Endothelial cell of umbilical vein (primary cell): ENCODE measurements around the gene TFIP11. TPM values are rescaled to one million over a fixed set of nuclear protein-coding genes. Genes with fewer than 3 reads are reported as not detected.

ENCODE experiments used
- BruUV-seq: library from RNA; stranded (reverse); fragments of 400-500 nt; replicated peaks from 2 replicates; lab custom pipeline; 2021; lab: Mats Ljungman, UMichigan
- CTCF ChIA-PET: fragments of 300-600, 350-600 bp; sonication (Branson Sonifier 250); formaldehyde crosslinking; loops from one replicate; lab custom pipeline; 2021; ENCODE audit warnings: antibody characterized with exemption, inconsistent platforms; lab: Charles Lee
- POLR2A ChIA-PET: fragments of 300-600, 350-600 bp; sonication (Branson Sonifier 250); formaldehyde crosslinking; loops from one replicate; lab custom pipeline; 2021; ENCODE audit warnings: antibody characterized with exemption, inconsistent platforms; lab: Charles Lee
- DNase-seq: peaks from one replicate; pipeline ENCODE4 v3.0.0-alpha.2; 2011; ENCODE audit warnings: low read depth, low spot score
- FAIRE-seq: peaks from 2 replicates; lab custom pipeline; 2011; peaks lifted over from hg19 to GRCh38; lab: Jason Lieb, UNC
- H2AFZ ChIP-seq: 2 replicates; pipeline ENCODE4 v1.6.0; 2012; ENCODE audit warnings: low read depth, low read length, control low read depth, inconsistent platforms
- H3K27ac ChIP-seq: 2 replicates; pipeline ENCODE4 v1.5.1; 2011; ENCODE audit warnings: low read depth, mild to moderate bottlenecking, control low read depth, low read length, moderate library complexity; ENCODE audit not compliant: insufficient read depth
- H3K27me3 ChIP-seq, 2 experiments: 2 replicates each; pipeline versions ENCODE4 v1.6.0 to v1.6.1; 2011; ENCODE audit warnings: low read length in 2 of 2, mixed read lengths in 1 of 2; ENCODE audit not compliant: control insufficient read depth in 2 of 2, insufficient read depth in 2 of 2
- H3K36me3 ChIP-seq, 2 experiments: 2 replicates in 1 of 2; 3 replicates in 1 of 2; pipeline ENCODE4 v1.5.1; 2011; ENCODE audit warnings: low read length in 2 of 2, mild to moderate bottlenecking in 1 of 2, moderate library complexity in 1 of 2; ENCODE audit not compliant: control insufficient read depth in 2 of 2, insufficient read depth in 2 of 2; ENCODE audit errors: extremely low read depth in 1 of 2
- H3K4me1 ChIP-seq: 3 replicates; pipeline ENCODE4 v1.5.1; 2011; ENCODE audit warnings: mild to moderate bottlenecking, low read length; ENCODE audit not compliant: control insufficient read depth, insufficient read depth; ENCODE audit errors: extremely low read depth
- H3K4me2 ChIP-seq: 2 replicates; pipeline ENCODE4 v1.6.1; 2011; ENCODE audit warnings: low read length, control low read depth, mixed read lengths; ENCODE audit not compliant: insufficient read depth
- H3K4me3 ChIP-seq, 3 experiments: fragments of 200-600 bp in 1 of 3; sonication (generic), shearing (Covaris generic) in 1 of 3; replicated peaks in 1 of 3; 2 replicates each; pipeline ENCODE4 v1.5.1; 2011 to 2016; ENCODE audit warnings: control low read depth in 3 of 3, low read length in 3 of 3, mild to moderate bottlenecking in 2 of 3, inconsistent platforms in 1 of 3, low read depth in 1 of 3, moderate library complexity in 1 of 3; ENCODE audit not compliant: insufficient read depth in 1 of 3
- H3K79me2 ChIP-seq: 2 replicates; pipeline ENCODE4 v1.6.0; 2012; ENCODE audit warnings: low read length, inconsistent platforms; ENCODE audit not compliant: control insufficient read depth, insufficient read depth
- H3K9ac ChIP-seq: replicated peaks from 2 replicates; pipeline ENCODE3; 2011; ENCODE audit warnings: low read length, control low read depth; ENCODE audit not compliant: insufficient read depth; ENCODE audit errors: extremely low read depth
- H3K9me1 ChIP-seq: replicated peaks from 3 replicates; pipeline ENCODE4 v1.6.0; 2011; ENCODE audit warnings: mild to moderate bottlenecking, low read length; ENCODE audit not compliant: control insufficient read depth, insufficient read depth; ENCODE audit errors: extremely low read depth
- H3K9me3 ChIP-seq: replicated peaks from 2 replicates; pipeline ENCODE4 v1.5.1; 2012; ENCODE audit warnings: low read length, inconsistent platforms; ENCODE audit not compliant: control insufficient read depth, insufficient read depth
- H4K20me1 ChIP-seq: replicated peaks from 2 replicates; pipeline ENCODE3; 2011; ENCODE audit warnings: mild to moderate bottlenecking, low read length; ENCODE audit not compliant: control insufficient read depth, insufficient read depth; ENCODE audit errors: extremely low read depth
- CTCF ChIP-seq, 2 donors: IDR thresholded peaks; 1 replicate in 1 of 2; 2 replicates in 1 of 2; pipeline ENCODE4 v1.5.1; 2011; ENCODE audit warnings: low read length in 2 of 2, mild to moderate bottlenecking in 2 of 2, moderate library complexity in 2 of 2, control low read depth in 1 of 2, inconsistent platforms in 1 of 2, low read depth in 1 of 2; ENCODE audit not compliant: insufficient read depth in 1 of 2; ENCODE audit errors: extremely low read depth in 1 of 2
- EZH2 ChIP-seq: IDR thresholded peaks from 2 replicates; pipeline ENCODE4 v1.6.1; 2012; ENCODE audit warnings: borderline replicate concordance, low read depth, mild to moderate bottlenecking, moderate library complexity, low read length, inconsistent platforms; ENCODE audit not compliant: severe bottlenecking
- FOS ChIP-seq: IDR thresholded peaks from 2 replicates; pipeline ENCODE4 v1.6.1; 2011; ENCODE audit warnings: mild to moderate bottlenecking, low read length, moderate library complexity, borderline replicate concordance; ENCODE audit not compliant: insufficient read depth
- GATA2 ChIP-seq: IDR thresholded peaks from 2 replicates; pipeline ENCODE4 v1.7.0; 2011; ENCODE audit warnings: low read depth, mild to moderate bottlenecking, moderate library complexity, mixed read lengths, low read length; ENCODE audit not compliant: insufficient read length, insufficient read depth
- JUN ChIP-seq: IDR thresholded peaks from 2 replicates; pipeline ENCODE4 v1.6.1; 2011; ENCODE audit warnings: borderline replicate concordance, low read depth; ENCODE audit not compliant: insufficient read length, insufficient read depth
- MAX ChIP-seq: IDR thresholded peaks from 2 replicates; pipeline ENCODE4 v1.6.1; 2011; ENCODE audit not compliant: insufficient read depth, insufficient read length
- MYC ChIP-seq: IDR thresholded peaks from one replicate; pipeline ENCODE4 v1.6.1; 2011; ENCODE audit warnings: mild to moderate bottlenecking, low read depth, low read length
- POLR2A ChIP-seq: IDR thresholded peaks from 2 replicates; pipeline ENCODE4 v1.6.1; 2012; ENCODE audit warnings: low read depth, mild to moderate bottlenecking, control low read depth, low read length
- POLR2AphosphoS5 ChIP-seq: IDR thresholded peaks from 2 replicates; pipeline ENCODE4 v1.6.1; 2012; ENCODE audit warnings: low read depth, mild to moderate bottlenecking, control low read depth, low read length, moderate library complexity; ENCODE audit not compliant: insufficient read depth
- dilution Hi-C: fragments of 300-500 bp; cut with MboI; formaldehyde crosslinking; loops from one replicate; pipeline ENCODE4 v1.15.0; 2019; ENCODE audit warnings: low sequenced_read_pairs; ENCODE audit not compliant: extremely low pct_ligation_motif_present
- intact Hi-C: fragments of 100-400 bp; cut with micrococcal nuclease; formaldehyde crosslinking; loops from one replicate; pipeline ENCODE4 v1.10.0; 2022
- polyA plus RNA-seq, 4 experiments: library from polyadenylated mRNA; depleted of rRNA in 3 of 4; stranded (reverse) in 3 of 4; unstranded in 1 of 4; fragments of >200 nt; gene quantifications; 2 replicates each; pipeline versions ENCODE4 v1.2.1 to v1.2.3, GENCODE V29; 2011 to 2012; ENCODE audit warnings: missing spikeins in 1 of 4
- total RNA-seq: library from RNA; stranded (reverse); gene quantifications from 2 replicates; pipeline ENCODE4 v1.2.3, GENCODE V29; 2021

The TFIP11 gene
- total and polyA plus RNA-seq, 2 donors (not counting 3 experiments of a cell fraction or from before 2014, with no cell fraction given): 35.7 to 54.9 TPM

DNA sequence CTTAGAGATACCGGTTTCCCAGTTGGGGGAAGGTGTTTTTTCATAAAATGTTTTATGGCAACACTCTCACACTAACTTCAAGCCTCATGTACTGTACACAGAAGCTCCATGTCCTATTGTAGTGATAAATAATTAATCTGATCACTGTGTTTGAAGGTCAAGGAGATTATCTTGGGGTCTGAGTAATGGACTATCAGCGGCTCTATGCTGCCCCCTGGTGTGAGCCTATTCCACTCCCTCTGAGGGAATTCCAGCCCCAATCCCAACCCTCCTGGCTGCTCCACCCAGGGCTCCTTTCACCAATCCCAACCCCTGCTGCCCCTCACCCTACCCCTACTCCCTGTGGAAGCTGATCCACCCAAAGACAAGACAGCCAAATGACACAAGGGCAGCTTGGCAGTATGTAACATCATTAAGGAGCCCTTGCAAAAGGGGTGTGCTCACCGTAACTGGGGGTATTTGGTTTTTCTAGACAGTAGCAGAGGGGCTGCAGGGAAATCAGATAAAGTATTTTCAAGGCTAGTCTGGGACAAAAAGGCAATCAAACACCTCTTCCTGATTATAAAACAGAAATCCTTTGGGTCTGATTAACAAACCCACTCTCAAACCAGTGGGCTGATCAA is 51.0 kb downstream of the TFIP11 start:
- Histone ChIP-seq H3K9me3 (no peaks in the 10 kb centered on the region), H3K27ac (no peak overlapping the region), H4K20me1 (no peaks in the 10 kb centered on the region), H3K36me3 (peaks cover 13 to 32% of the 10 kb centered on the region in 2 experiments), H3K4me3 (no peak overlapping the region), H3K4me1 (peaks cover 13% of the 10 kb centered on the region), H3K9me1 (no peaks in the 10 kb centered on the region), H3K79me2 (no peaks in the 10 kb centered on the region), H3K9ac (no peak overlapping the region), H2AFZ (no peak overlapping the region), H3K27me3 (no peaks in the 10 kb centered on the region), H3K4me2 (no peak overlapping the region)
- no TSS peak for BruUV-seq
- DNase-seq (peak; percentile 53), FAIRE-seq (peak; percentile 81)
- CTCF ChIA-PET: interaction anchor here (0.7 to 10.0 kb wide), 16 partner anchors 9 to 204 kb away, joined by 3 to 148 read pairs (median 4); partner anchors contain the start of gene ASPHD2
- intact Hi-C loops (loop anchor here (1.0 to 5.0 kb wide), 3 partner anchors 34 to 97 kb away; partner anchors contain the start of gene ASPHD2), dilution Hi-C loops (no loop called here)
- TF ChIP-seq POLR2AphosphoS5 (no peak), CTCF (IDR thresholded peaks at IDR 0.05; ENCODE audit: extremely low read depth in 1 of 2, insufficient read depth in 1 of 2, low read depth in 1 of 2, low read length in 2 of 2) (peak; percentile 75 to 90), MYC (no peak)
- POLR2A ChIA-PET: no interaction called here

- Histone ChIP-seq H4K20me1 (no peaks in the 10 kb centered on the region), H3K9me3 (no peaks in the 10 kb centered on the region), H3K4me3 (no peak overlapping the region), H3K9me1 (no peaks in the 10 kb centered on the region), H3K4me1 (peaks cover 13% of the 10 kb centered on the region), H3K79me2 (no peaks in the 10 kb centered on the region), H3K4me2 (no peak overlapping the region), H2AFZ (no peak overlapping the region), H3K27ac (no peak overlapping the region), H3K36me3 (peaks cover 9 to 21% of the 10 kb centered on the region in 2 experiments), H3K9ac (no peak overlapping the region), H3K27me3 (no peaks in the 10 kb centered on the region)
- TF ChIP-seq FOS: no peak
- no peak for TF ChIP-seq CTCF (IDR thresholded peaks at IDR 0.05; ENCODE audit: extremely low read depth in 1 of 2, insufficient read depth in 1 of 2, low read depth in 1 of 2, low read length in 2 of 2)
- TF ChIP-seq JUN: no peak
- no peak for TF ChIP-seq EZH2
- TF ChIP-seq MAX: no peak
- no peak for TF ChIP-seq GATA2
- no peak for TF ChIP-seq MYC
- TF ChIP-seq POLR2A: no peak
- no peak for TF ChIP-seq POLR2AphosphoS5
- dilution Hi-C loops: no loop called here
- intact Hi-C loops: loop anchor here (5.0 kb wide), 1 partner anchor 33 kb away; the partner anchor contains the start of gene ASPHD2
- ChIA-PET POLR2A (interaction anchor here (0.6 kb wide), 1 partner anchor 65 kb away, joined by 3 read pairs; no protein-coding TSS in a partner anchor), CTCF (interaction anchor here (0.8 to 10.0 kb wide), 11 partner anchors 18 to 94 kb away, joined by 3 to 148 read pairs (median 4); partner anchors contain the start of genes HPS4 and SRRD)
- FAIRE-seq: no peak
- DNase-seq: no peak
- no TSS peak for BruUV-seq
Measured at GRCh38 chr22:26460202-26460601, 52.1 kb downstream of the TFIP11 start.
